Small intestine (tissue), 4 donors: Measurements from ENCODE around the gene MANEAL. TPM values are rescaled to one million over a fixed set of nuclear protein-coding genes. Genes with fewer than 3 reads are reported as not detected.

Source experiments
- polyA plus RNA-seq, 4 donors: library from polyadenylated mRNA; stranded (reverse) in 3 of 4; unstranded in 1 of 4; fragments of 200-250 nt in 3 of 4; fragments of 120-200 nt in 1 of 4; gene quantifications; one replicate each; pipeline versions ENCODE4 v1.2.1 to v1.2.3, GENCODE V29; 2013
- donor health status: healthy with polysubstance abuse.
- donor health status: Bipolar disorder and iron deficiency.
- donor health status: healthy.

Gene MANEAL
- polyA plus RNA-seq, 4 donors = 0.81 to 6.1 (median 2.3) TPM

Other genes starting within 250 kb of the MANEAL start
- 10 to 100 TPM in 1 of 4 donors, 1 to 10 TPM in 3; 4.6 to 11.6 (median 5.1) TPM for gene SNIP1, start 239.6 kb upstream of the MANEAL start, polyA plus RNA-seq
- 10 to 100 TPM in 1 of 4 donors, 1 to 10 TPM in 3; 1.6 to 30.0 (median 3.8) TPM for gene DNALI1, start 236.9 kb upstream of the MANEAL start, polyA plus RNA-seq
- gene GNL2, start 197.9 kb upstream of the MANEAL start, polyA plus RNA-seq = 10 to 100 TPM; 29.4 to 67.8 (median 45.5) TPM
- 1 to 10 TPM in 1 of 4 donors, under 1 TPM in 1, not detected in 2; 0.27 to 1.2 TPM for gene RSPO1, start 159.0 kb upstream of the MANEAL start, polyA plus RNA-seq
- gene CDCA8, start 101.3 kb upstream of the MANEAL start, polyA plus RNA-seq = 10 to 100 TPM in 2 of 4 donors, 1 to 10 TPM in 2; 4.0 to 23.5 (median 7.6) TPM
- 1 to 10 TPM; 1.9 to 5.4 (median 3.5) TPM for gene EPHA10, start 28.7 kb upstream of the MANEAL start, polyA plus RNA-seq
- 10 to 100 TPM; 29.6 to 44.0 (median 38.6) TPM for gene C1orf122, start 13.9 kb downstream of the MANEAL start, polyA plus RNA-seq
- gene YRDC, start 14.4 kb downstream of the MANEAL start, polyA plus RNA-seq = 10 to 100 TPM; 14.0 to 15.7 (median 14.4) TPM
- gene MTF1, start 65.7 kb downstream of the MANEAL start, polyA plus RNA-seq = 1 to 10 TPM; 1.6 to 5.7 (median 3.1) TPM
- gene INPP5B, start 153.2 kb downstream of the MANEAL start, polyA plus RNA-seq = 10 to 100 TPM in 2 of 4 donors, 1 to 10 TPM in 2; 6.7 to 23.2 (median 9.2) TPM
- gene SF3A3, start 196.2 kb downstream of the MANEAL start, polyA plus RNA-seq = 10 to 100 TPM; 13.9 to 48.0 (median 22.2) TPM
- gene FHL3, start 211.7 kb downstream of the MANEAL start, polyA plus RNA-seq = 1 to 10 TPM in 3 of 4 donors, under 1 TPM in 1; 0.89 to 8.1 (median 6.3) TPM
- 10 to 100 TPM; 17.0 to 31.7 (median 26.5) TPM for gene UTP11, start 218.9 kb downstream of the MANEAL start, polyA plus RNA-seq